OCI-LY7 (cell line): ENCODE measurements around the gene ANK3. TPM values are rescaled to one million over a fixed set of nuclear protein-coding genes. Genes with fewer than 3 reads are reported as not detected.

ENCODE experiments used
- BruUV-seq: library from RNA; stranded (reverse); fragments of 400-500 nt; replicated peaks from 2 replicates; lab custom pipeline; 2021; lab: Mats Ljungman, UMichigan
- CTCF ChIA-PET: fragments of 300-600 bp; sonication (Branson Sonifier 250); formaldehyde crosslinking; loops from one replicate; lab custom pipeline; 2022; ENCODE audit warnings: antibody characterized with exemption; ENCODE audit not compliant: unreplicated experiment; lab: Charles Lee
- POLR2A ChIA-PET: fragments of 300-600 bp; sonication (Branson Sonifier 250); formaldehyde crosslinking; loops from one replicate; lab custom pipeline; 2022; ENCODE audit warnings: antibody characterized with exemption; lab: Charles Lee
- DNase-seq: peaks from one replicate; pipeline ENCODE4 v3.0.0-alpha.2; 2015; ENCODE audit warnings: low spot score
- H2AFZ ChIP-seq: fragments of 200-600 bp; sonication (generic), shearing (Covaris generic); 2 replicates; pipeline ENCODE4 v1.6.1; 2014; ENCODE audit warnings: mild to moderate bottlenecking, antibody characterized with exemption, low read length, moderate library complexity
- H3K27ac ChIP-seq: fragments of 200-600 bp; sonication (generic); 2 replicates; pipeline ENCODE4 v1.5.1; 2014; ENCODE audit warnings: mixed run types, low read depth, mild to moderate bottlenecking, moderate library complexity, low read length, inconsistent platforms; ENCODE audit not compliant: poor library complexity, severe bottlenecking
- H3K36me3 ChIP-seq: fragments of 200-600 bp; sonication (generic); 2 replicates; pipeline ENCODE4 v1.6.1; 2014; ENCODE audit warnings: mild to moderate bottlenecking, antibody characterized with exemption, low read length, moderate library complexity, mixed read lengths; ENCODE audit not compliant: insufficient read depth
- H3K4me1 ChIP-seq: fragments of 200-600 bp; sonication (generic); 2 replicates; pipeline ENCODE4 v1.5.1; 2014; ENCODE audit warnings: mild to moderate bottlenecking, low read length; ENCODE audit not compliant: insufficient read depth, poor library complexity, severe bottlenecking
- H3K4me2 ChIP-seq: fragments of 200-600 bp; sonication (generic); 2 replicates; pipeline ENCODE4 v1.6.1; 2014; ENCODE audit warnings: mild to moderate bottlenecking, low read length
- H3K4me3 ChIP-seq: fragments of 200-600 bp; sonication (generic); 2 replicates; pipeline ENCODE4 v1.5.1; 2014; ENCODE audit warnings: mild to moderate bottlenecking, low read depth, low read length; ENCODE audit not compliant: poor library complexity, severe bottlenecking
- H3K79me2 ChIP-seq: fragments of 200-600 bp; sonication (generic); 2 replicates; pipeline ENCODE4 v1.6.1; 2016; ENCODE audit warnings: low read depth, mild to moderate bottlenecking, low read length, moderate library complexity, mixed read lengths; ENCODE audit not compliant: insufficient read depth
- H3K9me2 ChIP-seq: fragments of 200-600 bp; sonication (generic); 2 replicates; pipeline ENCODE4 v1.6.1; 2016; ENCODE audit warnings: mild to moderate bottlenecking, low read length, mixed read lengths; ENCODE audit not compliant: insufficient read depth
- H3K9me3 ChIP-seq: fragments of 200-600 bp; sonication (generic); 2 replicates; pipeline ENCODE4 v1.6.1; 2014; ENCODE audit warnings: mild to moderate bottlenecking, mixed run types, low read length, mixed read lengths
- H4K20me1 ChIP-seq: fragments of 200-600 bp; sonication (generic); 2 replicates; pipeline ENCODE4 v1.6.1; 2014; ENCODE audit warnings: mild to moderate bottlenecking, antibody characterized with exemption, low read length, moderate library complexity, mixed read lengths; ENCODE audit not compliant: insufficient read depth
- EZH2phosphoT487 ChIP-seq: fragments of 200-600 bp; sonication (generic); IDR thresholded peaks from 2 replicates; pipeline ENCODE4 v1.6.1; 2018; ENCODE audit warnings: low read depth, borderline replicate concordance, mild to moderate bottlenecking, mixed run types, antibody characterized with exemption, low read length, moderate library complexity, mixed read lengths
- intact Hi-C: fragments of 100-400 bp; cut with micrococcal nuclease; formaldehyde crosslinking; loops from one replicate; pipeline ENCODE4 v1.10.0; 2022; ENCODE audit not compliant: unreplicated experiment
- total RNA-seq, 2 experiments: library from RNA; depleted of rRNA in 1 of 2; stranded (reverse); fragments of >200 nt in 1 of 2; shearing (Covaris generic) in 1 of 2; gene quantifications; 2 replicates each; pipeline ENCODE4 v1.2.3, GENCODE V29; 2014 to 2022
- TF ChIP-seq, protein P1 (sequence below): fragments of 200-600 bp; sonication (generic); conservative IDR thresholded peaks from 2 replicates; pipeline ENCODE4 v1.5.1; 2014; ENCODE audit warnings: mild to moderate bottlenecking, antibody characterized with exemption, low read length, moderate library complexity, mixed read lengths

The ANK3 gene
- total RNA-seq, 2 experiments from 2014 or later: 0.13 to 0.49 TPM

DNA sequence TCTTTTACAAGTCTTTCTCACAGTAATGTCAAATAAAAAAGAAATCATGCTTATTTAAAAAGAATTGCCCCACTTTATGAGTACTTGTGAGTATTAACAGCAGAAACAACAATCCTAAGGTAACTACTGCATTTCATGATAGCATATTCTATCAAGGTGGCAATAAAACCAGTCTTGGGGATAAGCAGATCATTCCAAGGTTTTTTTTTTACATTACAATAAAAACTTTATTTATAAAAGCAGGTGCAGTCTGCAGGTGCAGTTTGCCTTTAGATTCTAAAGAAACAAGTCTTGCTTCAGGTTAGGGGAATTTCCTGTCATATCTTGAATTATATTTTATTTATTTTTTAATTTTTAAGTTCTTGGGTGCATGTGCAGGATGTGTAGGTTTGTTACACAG lies 10.7 kb upstream of the ANK3 start:
- no peaks in the 10 kb centered on the region for H3K9me2 ChIP-seq
- TF ChIP-seq, protein P1, sequence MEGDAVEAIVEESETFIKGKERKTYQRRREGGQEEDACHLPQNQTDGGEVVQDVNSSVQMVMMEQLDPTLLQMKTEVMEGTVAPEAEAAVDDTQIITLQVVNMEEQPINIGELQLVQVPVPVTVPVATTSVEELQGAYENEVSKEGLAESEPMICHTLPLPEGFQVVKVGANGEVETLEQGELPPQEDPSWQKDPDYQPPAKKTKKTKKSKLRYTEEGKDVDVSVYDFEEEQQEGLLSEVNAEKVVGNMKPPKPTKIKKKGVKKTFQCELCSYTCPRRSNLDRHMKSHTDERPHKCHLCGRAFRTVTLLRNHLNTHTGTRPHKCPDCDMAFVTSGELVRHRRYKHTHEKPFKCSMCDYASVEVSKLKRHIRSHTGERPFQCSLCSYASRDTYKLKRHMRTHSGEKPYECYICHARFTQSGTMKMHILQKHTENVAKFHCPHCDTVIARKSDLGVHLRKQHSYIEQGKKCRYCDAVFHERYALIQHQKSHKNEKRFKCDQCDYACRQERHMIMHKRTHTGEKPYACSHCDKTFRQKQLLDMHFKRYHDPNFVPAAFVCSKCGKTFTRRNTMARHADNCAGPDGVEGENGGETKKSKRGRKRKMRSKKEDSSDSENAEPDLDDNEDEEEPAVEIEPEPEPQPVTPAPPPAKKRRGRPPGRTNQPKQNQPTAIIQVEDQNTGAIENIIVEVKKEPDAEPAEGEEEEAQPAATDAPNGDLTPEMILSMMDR: no peak
- TF ChIP-seq EZH2phosphoT487: no peak
- no peak overlapping the region for H2AFZ ChIP-seq
- no peaks in the 10 kb centered on the region for H3K9me3 ChIP-seq
- H4K20me1 ChIP-seq: no peaks in the 10 kb centered on the region
- no peaks in the 10 kb centered on the region for H3K36me3 ChIP-seq
- ChIA-PET POLR2A (interaction anchor here (0.5 to 0.7 kb wide), 2 partner anchors 108 to 131 kb away, joined by 3 to 6 read pairs; no protein-coding TSS in a partner anchor), CTCF (no interaction called here)
- H3K4me3 ChIP-seq: no peak overlapping the region
- no peak overlapping the region for H3K4me2 ChIP-seq
- intact Hi-C loops: no loop called here
- no peaks in the 10 kb centered on the region for H3K4me1 ChIP-seq
- H3K79me2 ChIP-seq: no peaks in the 10 kb centered on the region
- no TSS peak for BruUV-seq
- H3K27ac ChIP-seq: no peak overlapping the region
- DNase-seq: no peak

DNA sequence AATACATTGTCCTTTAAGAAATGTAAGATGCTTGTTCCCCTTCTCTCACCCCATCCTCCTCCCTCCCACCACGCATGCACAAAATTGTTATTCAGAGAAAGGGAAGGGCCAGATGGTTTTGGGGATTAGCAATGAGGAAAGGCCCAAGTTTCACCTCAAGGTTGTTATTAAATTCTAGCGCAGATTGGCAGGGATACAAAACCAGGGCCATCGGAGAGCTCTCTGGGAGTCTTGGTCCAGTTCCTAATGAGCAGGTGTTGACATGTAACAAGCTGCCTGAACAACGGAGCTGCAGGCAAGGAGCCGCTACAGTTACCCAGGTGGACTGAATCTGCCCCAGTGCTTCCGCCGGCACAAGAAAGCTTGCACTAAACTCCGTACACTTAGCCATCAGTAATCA lies 9.7 kb upstream of the ANK3 start:
- ChIA-PET CTCF (no interaction called here), POLR2A (interaction anchor here (1.2 kb wide), 1 partner anchor 145 kb away, joined by 3 read pairs; no protein-coding TSS in a partner anchor)
- no peak overlapping the region for H3K4me2 ChIP-seq
- H3K4me1 ChIP-seq: no peaks in the 10 kb centered on the region
- H3K9me2 ChIP-seq: no peaks in the 10 kb centered on the region
- no TSS peak for BruUV-seq
- no peak for TF ChIP-seq EZH2phosphoT487
- TF ChIP-seq, protein P1: no peak
- H2AFZ ChIP-seq: no peak overlapping the region
- no peaks in the 10 kb centered on the region for H3K9me3 ChIP-seq
- no peak overlapping the region for H3K4me3 ChIP-seq
- intact Hi-C loops: no loop called here
- H3K27ac ChIP-seq: no peak overlapping the region
- no peaks in the 10 kb centered on the region for H3K36me3 ChIP-seq
- no peaks in the 10 kb centered on the region for H3K79me2 ChIP-seq
- no peaks in the 10 kb centered on the region for H4K20me1 ChIP-seq
- DNase-seq: no peak

DNA sequence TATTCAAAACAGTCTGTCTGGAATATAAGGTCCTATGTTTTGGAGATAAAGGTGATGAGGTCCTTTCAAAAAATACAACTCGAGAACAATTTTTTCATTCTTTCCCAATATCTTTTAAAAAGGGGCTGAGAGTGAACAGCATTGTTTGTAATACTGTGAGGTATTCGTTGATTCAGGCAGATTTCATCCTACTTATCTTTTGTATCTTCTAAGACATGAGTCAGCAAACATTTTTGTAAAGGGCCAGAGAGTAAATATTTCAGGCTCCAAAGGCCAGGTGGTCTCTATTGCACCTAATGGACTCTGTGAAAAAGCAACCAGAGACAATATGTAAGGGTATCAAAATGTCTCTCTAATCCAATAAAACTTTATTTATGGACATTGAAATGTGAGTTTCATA lies 8.1 kb upstream of the ANK3 start:
- no peak for TF ChIP-seq EZH2phosphoT487
- TF ChIP-seq, protein P1: no peak
- H3K79me2 ChIP-seq: no peaks in the 10 kb centered on the region
- BruUV-seq: no TSS peak
- POLR2A ChIA-PET: no interaction called here
- no peaks in the 10 kb centered on the region for H3K36me3 ChIP-seq
- no peak overlapping the region for H2AFZ ChIP-seq
- CTCF ChIA-PET: no interaction called here
- H3K4me1 ChIP-seq: no peaks in the 10 kb centered on the region
- intact Hi-C loops: no loop called here
- no peak for DNase-seq
- H3K9me2 ChIP-seq: no peaks in the 10 kb centered on the region
- no peak overlapping the region for H3K27ac ChIP-seq
- H3K4me3 ChIP-seq: no peak overlapping the region
- no peaks in the 10 kb centered on the region for H3K9me3 ChIP-seq
- H3K4me2 ChIP-seq: no peak overlapping the region
- H4K20me1 ChIP-seq: no peaks in the 10 kb centered on the region
